ENCODE measurements around the gene FGD2.

Gene FGD2

DNA sequence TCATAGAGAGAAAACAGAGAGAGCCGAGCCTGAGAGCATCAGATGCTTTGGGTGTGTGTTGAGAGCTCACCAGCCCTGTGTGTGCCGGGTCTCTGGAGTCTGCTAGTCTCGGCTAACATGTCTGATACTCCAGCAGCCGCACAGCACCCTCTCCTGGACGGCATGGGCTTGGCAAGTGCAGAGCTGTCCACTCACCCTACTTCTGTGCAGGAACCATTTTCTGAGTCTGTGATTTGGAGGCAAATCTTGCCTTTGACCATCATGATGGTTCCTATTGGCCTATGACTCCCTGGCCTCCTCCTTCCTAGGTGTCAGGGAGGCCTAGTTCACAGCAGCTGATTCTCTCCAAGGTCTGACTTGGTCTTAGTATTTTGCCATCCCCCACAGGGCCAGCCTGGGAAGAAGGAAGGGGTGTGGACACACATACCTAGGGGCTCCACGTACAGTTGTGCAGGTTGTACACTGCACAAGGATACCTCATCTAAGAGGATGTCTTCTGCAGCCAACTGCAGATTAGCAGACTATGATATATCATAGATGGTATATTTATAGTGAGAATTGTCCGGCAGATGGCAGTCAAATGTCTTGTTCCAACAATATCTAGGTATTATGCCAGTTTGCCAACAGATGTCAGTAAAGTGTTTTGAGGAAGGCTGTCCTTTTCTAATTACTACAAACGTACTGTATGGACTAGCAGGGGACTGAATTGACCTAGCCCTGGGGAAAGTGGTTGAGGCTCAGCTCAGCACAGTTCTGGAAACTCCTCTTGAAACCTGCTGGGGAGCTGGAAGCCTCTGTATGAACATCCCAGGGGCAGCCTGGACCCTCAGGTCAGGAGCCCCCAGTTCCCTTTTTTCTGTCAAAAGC, 13.0 kb downstream of the FGD2 start:
- DNase-seq (ENCODE audit: low read depth in 2 of 2) = peak; percentile 76 to 89

DNA sequence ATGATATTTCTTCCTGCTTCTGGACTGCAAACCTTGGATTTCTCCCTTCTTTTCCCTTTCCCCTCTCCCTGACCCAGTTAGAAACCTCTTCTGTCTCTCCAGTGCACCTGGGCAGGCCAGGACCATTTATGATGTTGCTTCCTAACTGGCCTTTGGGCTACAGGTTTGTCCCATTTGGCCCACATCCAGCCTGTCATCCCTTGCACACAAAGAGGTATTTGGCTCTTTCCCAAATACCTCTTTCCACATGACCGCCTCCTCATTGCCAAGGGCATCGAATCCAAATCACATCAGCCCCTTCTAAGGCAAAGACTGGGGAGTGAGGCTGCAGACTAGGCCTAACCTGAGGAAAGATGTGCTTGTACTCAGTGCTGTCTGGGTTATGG, 13.6 kb downstream of the FGD2 start:
- DNase-seq (ENCODE audit: low read depth in 2 of 2) = no peak

DNA sequence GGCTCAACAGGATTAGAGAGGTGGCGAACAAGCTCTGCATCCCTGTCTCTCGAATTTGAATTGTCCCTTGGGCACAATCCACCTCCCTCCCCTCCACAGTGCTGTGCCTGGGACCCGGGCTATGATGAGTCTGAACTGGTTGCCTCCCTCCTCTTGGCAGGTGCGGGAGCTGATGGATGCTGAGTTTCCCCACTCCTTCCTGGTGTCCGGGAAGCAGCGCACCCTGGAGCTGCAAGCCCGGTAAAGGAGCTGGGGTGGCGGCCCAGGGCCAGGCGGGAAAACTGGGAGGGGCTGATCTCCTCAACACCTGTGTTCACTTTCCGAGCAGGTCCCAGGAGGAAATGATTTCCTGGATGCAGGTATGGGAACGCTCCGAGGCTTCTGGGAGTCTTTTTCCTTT, 14.9 kb downstream of the FGD2 start:
- DNase-seq (ENCODE audit: low read depth in 2 of 2) = no peak

GRCh38 chr6:37020812-37021211, 15.4 kb downstream of the FGD2 start:
- no peak for DNase-seq (ENCODE audit: low read depth in 2 of 2)

- DNase-seq (ENCODE audit: low read depth in 2 of 2) = peak in 1 of 2 experiments; percentile 70
Measured at GRCh38 chr6:37021356-37022129, 16.1 kb downstream of the FGD2 start.

GRCh38 chr6:37022135-37022863, 16.8 kb downstream of the FGD2 start:
- DNase-seq (ENCODE audit: low read depth in 2 of 2) = no peak

DNA sequence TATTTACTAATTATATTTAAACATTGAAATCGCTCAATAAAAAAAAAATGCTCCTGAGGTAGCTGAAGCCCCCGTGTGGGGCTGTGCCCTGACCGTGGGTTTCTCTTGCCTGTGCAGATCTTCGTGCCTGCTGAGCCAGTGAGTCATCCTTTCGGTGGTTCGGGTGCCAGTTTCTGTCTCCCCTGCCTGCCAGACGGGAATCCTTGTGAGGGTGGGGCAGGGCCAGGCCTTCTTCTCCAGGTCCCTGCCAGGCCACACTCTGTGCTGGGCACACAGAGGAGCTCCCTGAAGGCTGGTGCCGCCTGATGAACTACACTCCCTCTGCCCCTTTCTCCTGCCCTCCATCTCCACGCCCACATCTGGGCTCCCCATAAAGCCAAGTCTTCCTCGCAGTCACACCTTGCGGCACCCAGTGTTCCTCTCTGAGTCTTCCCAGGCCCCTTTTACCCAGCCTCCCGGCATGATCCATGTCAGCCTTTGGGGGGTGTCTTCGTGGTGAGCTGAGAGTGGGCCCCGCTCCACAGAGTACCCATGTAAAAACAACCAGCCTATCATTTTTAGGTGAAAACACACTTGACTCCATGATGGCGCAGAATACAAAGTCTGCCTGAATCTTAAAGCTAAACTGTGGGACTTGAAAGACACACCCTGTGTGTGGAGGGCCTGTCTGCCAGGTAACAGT, 19.3 kb downstream of the FGD2 start:
- DNase-seq (ENCODE audit: low read depth in 2 of 2) = peak in 1 of 2 experiments; percentile 52

GRCh38 chr6:37025621-37026466, 20.4 kb downstream of the FGD2 start:
- no peak for DNase-seq (ENCODE audit: low read depth in 2 of 2)

- DNase-seq (ENCODE audit: low read depth in 2 of 2) = no peak
Measured at GRCh38 chr6:37027036-37027720, 21.7 kb downstream of the FGD2 start.

- DNase-seq (ENCODE audit: low read depth in 2 of 2) = no peak
Measured at GRCh38 chr6:37027811-37028469, 22.5 kb downstream of the FGD2 start.

DNA sequence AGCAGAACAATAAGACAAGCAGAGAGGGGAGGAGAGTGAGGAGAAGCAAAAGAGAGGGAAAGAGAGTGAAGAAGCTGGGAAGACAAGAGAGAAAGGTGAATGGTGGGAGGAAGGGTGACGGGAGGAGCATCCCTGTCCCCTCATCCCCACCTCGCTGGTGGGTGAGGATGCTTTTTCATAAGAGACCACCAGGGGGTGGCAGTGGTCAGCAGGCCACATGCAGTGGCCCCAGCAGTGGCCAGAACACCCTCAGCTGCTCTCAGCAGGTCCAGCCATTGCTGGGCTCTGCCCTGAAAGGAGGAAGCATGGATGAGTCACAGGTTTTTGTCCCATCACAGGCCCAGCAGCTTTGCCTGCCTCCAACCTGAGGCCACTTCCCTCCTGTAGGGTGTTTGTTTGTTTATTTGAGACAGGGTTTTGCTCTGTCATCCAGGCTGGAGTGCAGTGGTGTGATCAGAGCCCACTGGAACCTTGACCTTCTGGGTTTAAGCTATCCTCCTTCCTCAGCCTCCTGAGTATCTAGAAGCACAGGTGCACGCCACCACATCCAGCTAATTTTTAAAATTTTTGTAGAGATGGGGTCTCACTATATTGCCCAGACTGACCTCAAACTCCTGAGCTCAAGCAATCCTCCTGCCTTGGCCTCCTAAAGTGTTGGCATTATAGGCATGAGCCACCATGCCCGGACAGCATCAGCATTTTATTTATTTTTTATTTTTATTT, 24.0 kb downstream of the FGD2 start:
- DNase-seq (ENCODE audit: low read depth in 2 of 2) = no peak

DNA sequence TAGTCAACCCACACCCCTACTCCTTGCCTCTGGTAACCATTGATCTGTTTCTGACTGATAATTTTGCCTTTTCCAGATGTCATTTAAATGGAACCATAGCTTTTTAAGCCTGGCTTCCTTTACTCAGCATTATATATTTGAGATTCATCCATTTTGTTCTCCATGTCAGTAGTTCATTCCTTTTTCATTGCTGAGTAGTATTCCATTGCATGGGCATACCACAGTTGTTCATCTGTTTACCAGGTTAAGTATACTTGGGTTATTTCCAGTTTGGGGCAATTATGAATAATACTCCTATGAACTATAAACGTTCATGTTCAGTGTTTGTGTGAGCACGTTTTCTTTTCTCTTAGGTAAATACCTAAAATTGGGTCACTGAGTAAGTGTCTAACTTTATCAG, 25.1 kb downstream of the FGD2 start:
- no peak for DNase-seq (ENCODE audit: low read depth in 2 of 2)

DNA sequence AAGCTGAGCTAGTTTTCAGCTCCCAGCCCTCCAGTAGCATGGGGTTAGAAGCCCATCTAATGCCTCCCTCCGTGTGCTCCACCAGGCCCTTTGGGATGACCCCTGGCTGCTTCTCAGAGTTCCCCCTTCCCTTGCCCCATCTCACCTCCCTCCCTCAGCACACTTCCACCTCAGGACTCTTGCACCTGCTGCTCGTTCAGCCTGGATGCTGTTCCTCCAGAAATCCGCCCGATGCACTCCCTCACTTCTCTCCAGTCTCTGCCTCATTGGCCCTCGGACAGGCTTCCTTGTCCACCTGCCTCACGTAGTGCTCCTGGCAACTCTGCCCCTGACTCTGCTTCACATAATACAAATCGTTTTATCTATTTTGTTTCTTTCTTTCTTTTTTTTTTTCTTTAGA, 26.8 kb downstream of the FGD2 start:
- DNase-seq (ENCODE audit: low read depth in 2 of 2) = no peak

GRCh38 chr6:37033255-37033654, 27.8 kb downstream of the FGD2 start:
- peak in 1 of 2 experiments; percentile 52 for DNase-seq (ENCODE audit: low read depth in 2 of 2)

- DNase-seq (ENCODE audit: low read depth in 2 of 2) = no peak
Measured at GRCh38 chr6:37033819-37034795, 28.7 kb downstream of the FGD2 start.

- DNase-seq (ENCODE audit: low read depth in 2 of 2) = no peak
Measured at GRCh38 chr6:37036146-37036545, 30.7 kb downstream of the FGD2 start.

DNA sequence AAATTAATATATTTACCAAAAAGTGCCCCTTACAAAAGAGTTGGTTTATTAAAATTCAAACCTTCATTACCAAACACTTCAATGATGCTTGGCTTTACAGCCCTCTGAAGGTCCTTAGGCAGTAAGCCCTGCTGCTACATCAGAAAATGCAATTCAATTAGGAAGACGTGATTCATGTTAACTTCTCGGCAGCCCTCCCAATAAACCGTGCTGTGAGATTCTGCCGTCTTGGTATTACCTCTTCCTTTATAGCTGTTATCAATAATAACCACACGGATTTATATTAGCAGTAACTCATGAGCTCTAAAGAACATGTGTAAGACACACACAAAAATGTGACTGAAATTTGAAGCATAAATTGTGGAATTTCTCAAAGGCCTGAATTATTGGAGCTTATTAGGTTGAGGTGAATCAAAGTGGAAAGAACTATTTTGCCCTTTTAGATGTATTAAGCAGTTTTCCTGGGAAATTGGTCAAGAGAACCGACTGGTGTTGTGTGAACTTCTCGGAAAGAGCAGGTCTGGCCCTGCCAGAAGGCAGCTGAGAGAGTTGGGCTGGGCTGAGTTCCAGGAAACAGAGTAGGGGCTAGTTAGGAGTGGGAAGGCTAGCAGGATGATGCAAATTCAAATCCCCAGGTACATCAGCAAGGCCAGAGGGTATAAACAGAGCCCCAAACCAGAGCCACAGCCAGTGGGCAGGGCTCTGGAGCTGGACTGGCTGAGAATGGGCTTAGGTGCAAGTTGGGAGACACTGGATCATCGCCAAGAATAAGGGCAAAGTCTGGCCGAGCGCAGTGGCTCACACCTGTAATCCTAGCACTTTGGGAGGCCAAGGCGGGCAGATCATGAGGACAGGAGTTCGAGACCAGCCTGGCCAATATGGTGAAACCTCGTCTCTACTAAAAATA, 33.1 kb downstream of the FGD2 start:
- DNase-seq (ENCODE audit: low read depth in 2 of 2) = no peak

Data from stimulated activated CD4-positive, alpha-beta T cell treated with anti-CD3 and anti-CD28 coated beads, Interleukin-12 subunit alpha, Interleukin-12 subunit beta, amount 100 ng/mL, for 24 hours (primary cell).